ENCODE measurements around the gene SOX13. TPM values are rescaled to one million over a fixed set of nuclear protein-coding genes. Genes with fewer than 3 reads are reported as not detected.
"Not testable (repeated sequence)": the region's sequence is repeated elsewhere in the genome, so short reads cannot be mapped to it uniquely, and the experiment has no call there.

Gene SOX13
- total RNA-seq, 4 donors from 2014 or later = 10.8 to 52.0 (median 18.7) TPM

DNA sequence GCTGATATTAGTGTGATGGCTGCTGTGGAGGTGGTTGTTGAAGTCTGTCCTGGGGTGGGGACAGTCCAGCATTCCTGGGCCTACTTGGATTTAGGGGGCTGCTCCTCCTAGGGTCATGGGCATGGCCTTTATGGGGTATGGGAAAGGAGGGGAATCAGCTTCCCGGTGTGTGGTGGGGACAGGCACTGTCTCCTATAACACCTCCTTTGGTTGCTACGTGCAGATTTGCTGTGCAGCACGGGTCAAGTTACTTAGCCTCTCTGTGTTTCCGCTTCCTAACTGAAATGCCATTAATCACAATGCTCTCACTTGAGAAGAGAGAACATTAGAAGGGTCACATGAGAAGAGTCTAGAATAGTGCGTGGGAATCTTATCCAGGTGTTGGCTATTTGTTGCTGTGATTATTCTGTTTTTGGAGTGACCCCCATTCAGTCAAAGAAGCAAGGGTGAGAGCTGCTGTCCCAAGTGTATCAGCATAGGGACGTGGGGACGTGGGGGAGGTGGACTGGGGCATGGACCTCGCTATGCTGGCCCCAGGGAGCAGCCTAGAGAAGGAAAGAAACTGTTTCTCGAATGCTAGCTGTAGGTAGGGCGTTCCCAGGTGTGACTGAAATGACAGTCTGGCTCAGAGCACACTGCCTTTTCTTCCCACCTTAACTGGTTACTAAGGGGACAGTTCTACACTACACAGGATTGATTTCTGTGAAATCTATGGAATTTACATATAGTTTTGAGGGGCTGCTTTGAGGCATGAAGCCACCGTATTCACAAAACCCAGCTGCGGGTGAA, 19.9 kb downstream of the SOX13 start:
- DNase-seq (ENCODE audit: low spot score) (no peak), ATAC-seq (ENCODE audit: low FRiP score) (no peak)
- TF ChIP-seq, protein P1, sequence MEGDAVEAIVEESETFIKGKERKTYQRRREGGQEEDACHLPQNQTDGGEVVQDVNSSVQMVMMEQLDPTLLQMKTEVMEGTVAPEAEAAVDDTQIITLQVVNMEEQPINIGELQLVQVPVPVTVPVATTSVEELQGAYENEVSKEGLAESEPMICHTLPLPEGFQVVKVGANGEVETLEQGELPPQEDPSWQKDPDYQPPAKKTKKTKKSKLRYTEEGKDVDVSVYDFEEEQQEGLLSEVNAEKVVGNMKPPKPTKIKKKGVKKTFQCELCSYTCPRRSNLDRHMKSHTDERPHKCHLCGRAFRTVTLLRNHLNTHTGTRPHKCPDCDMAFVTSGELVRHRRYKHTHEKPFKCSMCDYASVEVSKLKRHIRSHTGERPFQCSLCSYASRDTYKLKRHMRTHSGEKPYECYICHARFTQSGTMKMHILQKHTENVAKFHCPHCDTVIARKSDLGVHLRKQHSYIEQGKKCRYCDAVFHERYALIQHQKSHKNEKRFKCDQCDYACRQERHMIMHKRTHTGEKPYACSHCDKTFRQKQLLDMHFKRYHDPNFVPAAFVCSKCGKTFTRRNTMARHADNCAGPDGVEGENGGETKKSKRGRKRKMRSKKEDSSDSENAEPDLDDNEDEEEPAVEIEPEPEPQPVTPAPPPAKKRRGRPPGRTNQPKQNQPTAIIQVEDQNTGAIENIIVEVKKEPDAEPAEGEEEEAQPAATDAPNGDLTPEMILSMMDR (IDR thresholded peaks at IDR 0.05) = no peak

DNA sequence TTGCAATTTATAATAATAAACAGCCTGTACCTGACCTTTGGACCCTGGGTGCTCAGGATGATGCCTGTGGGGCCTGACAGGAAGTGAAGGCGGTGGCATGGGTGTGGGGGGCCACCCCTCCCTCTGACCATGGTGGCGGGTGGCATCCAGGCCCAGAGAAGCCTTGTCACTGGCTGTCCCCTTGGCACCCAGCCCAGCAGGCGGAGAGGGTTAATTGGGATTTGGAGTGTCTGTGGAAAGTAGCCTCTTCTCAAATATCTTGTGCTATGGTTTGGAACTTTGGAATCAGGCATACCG, 20.5 kb downstream of the SOX13 start:
- TF ChIP-seq, protein P1 (IDR thresholded peaks at IDR 0.05) = no peak
- ATAC-seq (ENCODE audit: low FRiP score) (no peak), DNase-seq (ENCODE audit: low spot score) (no peak)

DNA sequence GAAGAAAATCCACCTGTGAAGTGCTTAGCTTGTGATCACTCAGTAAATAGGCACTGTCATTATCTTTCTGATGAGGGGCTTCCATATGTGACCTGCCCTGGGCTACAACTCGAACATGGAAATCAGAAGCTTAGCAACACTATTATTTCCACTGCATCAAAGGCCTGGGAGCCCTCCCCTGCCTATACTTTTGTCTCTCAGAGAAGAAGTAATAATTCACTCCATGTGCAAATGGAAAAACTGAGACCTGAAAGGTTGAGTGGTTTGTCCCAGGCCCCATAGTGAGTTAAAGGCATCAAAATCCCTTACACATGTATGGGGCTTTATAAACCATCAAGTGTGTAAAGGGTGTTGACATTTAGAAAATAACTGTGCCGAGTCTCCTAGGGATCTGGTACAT, 20.9 kb downstream of the SOX13 start:
- no peak for ATAC-seq (ENCODE audit: low FRiP score)
- TF ChIP-seq, protein P1 (IDR thresholded peaks at IDR 0.05) = no peak
- DNase-seq (ENCODE audit: low spot score) = no peak

DNA sequence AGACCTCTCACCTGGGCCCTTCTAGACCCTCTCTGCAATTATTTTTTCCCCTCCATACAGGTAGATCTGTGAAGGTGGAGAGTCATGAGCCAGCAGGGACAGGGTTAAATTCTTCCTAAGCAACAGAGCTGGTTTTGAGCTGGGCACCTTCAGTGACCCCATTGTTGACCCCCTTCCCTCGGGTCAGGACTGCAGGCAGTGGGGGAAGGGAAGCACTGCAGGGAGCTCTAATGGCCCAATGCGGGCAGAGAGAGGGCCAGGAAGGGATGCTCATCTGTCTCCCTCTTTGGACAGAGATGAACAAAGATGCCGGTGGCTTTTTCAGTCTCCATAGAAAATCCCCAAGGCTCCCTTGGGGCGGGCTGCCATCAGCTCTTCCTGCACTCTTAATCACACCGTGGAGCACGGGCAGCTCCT, 21.4 kb downstream of the SOX13 start:
- TF ChIP-seq, protein P1 (IDR thresholded peaks at IDR 0.05) = no peak
- ATAC-seq (ENCODE audit: low FRiP score) (no peak), DNase-seq (ENCODE audit: low spot score) (no peak)

DNA sequence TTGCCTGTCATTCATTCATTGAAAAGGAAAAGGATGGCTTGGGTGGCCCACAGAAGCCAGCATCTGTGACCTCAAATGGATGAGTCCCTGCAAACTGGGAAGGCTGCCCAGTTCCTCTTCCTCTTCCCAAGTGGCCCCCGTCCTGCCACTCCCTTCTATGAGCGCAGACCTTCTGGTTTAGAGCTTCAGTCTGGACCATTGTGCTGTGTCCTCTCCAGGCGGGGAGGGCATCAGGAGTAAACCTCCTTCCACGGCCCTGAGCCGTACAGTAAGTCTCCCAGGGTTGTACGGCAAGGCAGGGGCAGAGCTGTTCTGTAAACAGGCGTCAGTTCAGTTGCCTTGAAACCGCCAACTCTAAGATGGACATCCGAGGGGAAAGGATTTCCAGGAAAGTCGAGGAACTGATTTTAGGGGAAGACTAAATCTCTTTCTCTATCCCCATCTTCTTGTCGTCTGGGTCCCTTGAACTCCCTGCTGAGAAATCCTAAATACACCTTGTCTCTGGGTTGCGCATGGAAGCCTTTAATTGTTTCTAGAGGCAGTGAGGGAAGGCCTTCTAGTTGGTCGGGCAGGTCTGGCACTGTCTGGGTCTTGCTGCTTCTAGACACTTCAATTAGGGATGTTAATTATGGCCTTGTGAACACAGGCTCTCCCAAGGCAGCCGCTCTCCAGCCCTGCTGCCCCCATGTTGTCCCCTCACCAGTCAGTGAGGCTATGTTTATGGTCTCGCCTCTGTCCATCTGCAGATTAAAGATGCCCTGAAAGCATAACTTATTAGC, 22.1 kb downstream of the SOX13 start:
- DNase-seq (ENCODE audit: low spot score) = no peak
- TF ChIP-seq, protein P1 (IDR thresholded peaks at IDR 0.05) = no peak
- ATAC-seq (ENCODE audit: low FRiP score) = no peak

DNA sequence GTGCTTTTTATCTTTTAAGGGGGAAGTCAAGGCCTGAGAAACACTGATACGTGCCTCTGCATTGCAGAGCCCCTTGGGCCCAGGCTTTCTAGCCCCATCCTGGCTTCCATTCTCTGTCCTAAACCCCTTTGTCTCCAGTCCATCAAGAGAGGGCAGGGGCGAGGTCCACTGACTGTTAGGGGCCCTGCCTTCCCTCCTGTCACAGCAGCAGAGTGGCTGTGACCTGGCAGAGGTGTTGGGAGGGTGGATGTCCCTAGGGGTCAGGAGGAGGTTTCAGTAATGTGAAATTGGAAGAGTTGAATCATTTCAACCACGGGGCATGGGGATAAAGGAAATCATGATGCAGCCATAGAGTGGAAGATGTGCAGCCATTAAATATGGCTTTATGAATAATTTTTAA, 24.0 kb downstream of the SOX13 start:
- TF ChIP-seq, protein P1 (IDR thresholded peaks at IDR 0.05) = no peak
- no peak for ATAC-seq (ENCODE audit: low FRiP score)
- no peak for DNase-seq (ENCODE audit: low spot score)

DNA sequence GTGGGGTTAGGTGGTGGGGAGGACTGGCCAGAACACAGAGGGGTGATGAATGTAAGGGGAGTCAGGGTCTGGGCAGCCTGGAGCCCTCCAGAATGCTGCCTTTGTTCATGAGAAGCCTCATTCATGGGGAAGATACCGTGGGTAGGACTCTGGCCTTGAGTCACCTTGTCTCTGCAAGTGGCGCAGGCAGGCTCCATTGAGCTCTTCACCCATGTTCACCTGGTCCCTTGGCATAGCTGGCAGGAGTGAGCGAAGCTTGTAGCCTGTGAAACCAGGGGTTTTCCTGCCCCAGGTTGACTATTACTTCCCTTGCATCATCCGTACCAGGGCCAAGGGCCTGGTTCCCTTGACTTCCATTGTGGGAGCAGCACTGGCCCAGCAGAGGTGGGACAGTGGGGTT, 25.8 kb downstream of the SOX13 start:
- TF ChIP-seq, protein P1 (IDR thresholded peaks at IDR 0.05) = no peak
- no peak for DNase-seq (ENCODE audit: low spot score)
- no peak for ATAC-seq (ENCODE audit: low FRiP score)

DNA sequence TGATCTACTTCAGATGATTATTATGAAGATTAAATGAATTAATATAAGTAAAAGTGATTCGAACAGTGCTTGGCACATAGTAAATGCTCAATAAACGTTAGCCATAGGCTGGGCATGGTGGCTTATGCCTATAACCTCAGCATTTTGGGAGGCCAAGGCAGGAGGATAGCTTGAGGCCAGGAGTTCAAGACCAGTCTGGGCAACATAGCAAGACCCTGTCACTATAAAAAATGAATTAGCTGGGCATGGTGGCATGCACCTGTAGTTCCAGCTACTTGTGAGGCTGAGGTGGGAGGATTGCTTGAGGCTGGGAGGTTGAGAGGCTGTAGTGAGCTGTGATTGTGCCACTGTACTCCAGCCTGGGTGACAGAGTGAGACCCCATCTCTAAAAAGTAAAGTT, 26.8 kb downstream of the SOX13 start:
- not testable (repeated sequence) for DNase-seq (ENCODE audit: low spot score); ATAC-seq (ENCODE audit: low FRiP score)
